HEK293 (cell line): Measurements from ENCODE around the gene TNNT2.

Experiments
- CTCF ChIA-PET: fragments of 350-600 bp; formaldehyde crosslinking; extraction: SDS; loops from one replicate; lab custom pipeline; 2021; ENCODE audit warnings: antibody characterized with exemption; lab: Yijun Ruan, JAX
- POLR2A ChIA-PET: fragments of 300-600 bp; formaldehyde crosslinking; extraction: SDS; loops from one replicate; lab custom pipeline; 2020; ENCODE audit warnings: antibody characterized with exemption, inconsistent platforms; lab: Yijun Ruan, JAX
- H3K27ac ChIP-seq: fragments of 200-500 bp; sonication (Bioruptor generic); 2 replicates; pipeline ENCODE4 v1.5.1; 2014; ENCODE audit warnings: low read depth, low read length, control low read depth, inconsistent platforms; ENCODE audit errors: extremely low read depth
- H3K36me3 ChIP-seq, 2 experiments: fragments of 200-500 bp in 1 of 2; sonication (Bioruptor generic) in 1 of 2; 1 replicate in 1 of 2; 2 replicates in 1 of 2; pipeline ENCODE4 v1.5.1; 2014 to 2017; ENCODE audit warnings: inconsistent platforms in 2 of 2, low read length in 2 of 2; ENCODE audit not compliant: control insufficient read depth in 2 of 2, insufficient read depth in 1 of 2
- H3K4me1 ChIP-seq: fragments of 200-500 bp; sonication (Bioruptor generic); 2 replicates; pipeline ENCODE4 v1.5.1; 2014; ENCODE audit warnings: mild to moderate bottlenecking, low read length, inconsistent platforms; ENCODE audit not compliant: control insufficient read depth, insufficient read depth
- H3K4me3 ChIP-seq: 2 replicates; pipeline ENCODE4 v1.5.1; 2011; ENCODE audit warnings: low read depth, mild to moderate bottlenecking, control low read depth, low read length, moderate library complexity
- H3K9me3 ChIP-seq: fragments of 200-500 bp; sonication (Bioruptor generic); 2 replicates; pipeline ENCODE4 v1.5.1; 2014; ENCODE audit warnings: low read depth, low read length, inconsistent platforms; ENCODE audit not compliant: control insufficient read depth, insufficient read depth
- BCL11A ChIP-seq: fragments of 450-650 bp; formaldehyde crosslinking; IDR thresholded peaks from 2 replicates; pipeline ENCODE4 v1.5.1; 2016; ENCODE audit warnings: low read depth, missing biosample characterization, missing genetic modification characterization
- EGR2 ChIP-seq: fragments of 450-650 bp; formaldehyde crosslinking; IDR thresholded peaks from 2 replicates; pipeline ENCODE4 v1.5.1; 2016; ENCODE audit warnings: low read depth, missing biosample characterization, missing genetic modification characterization
- OSR2 ChIP-seq: fragments of 450-650 bp; formaldehyde crosslinking; IDR thresholded peaks from 2 replicates; pipeline ENCODE4 v1.5.1; 2016; ENCODE audit warnings: missing biosample characterization, missing genetic modification characterization
- ZBTB1 ChIP-seq: fragments of 450-650 bp; formaldehyde crosslinking; IDR thresholded peaks from 2 replicates; pipeline ENCODE4 v1.5.1; 2016; ENCODE audit warnings: missing biosample characterization, missing genetic modification characterization
- ZNF132 ChIP-seq: fragments of 450-650 bp; formaldehyde crosslinking; IDR thresholded peaks from 2 replicates; pipeline ENCODE4 v1.5.1; 2017; ENCODE audit warnings: missing biosample characterization, missing genetic modification characterization, borderline replicate concordance
- ZNF133 ChIP-seq: fragments of 450-650 bp; formaldehyde crosslinking; IDR thresholded peaks from 2 replicates; pipeline ENCODE4 v1.5.1; 2016; ENCODE audit warnings: missing biosample characterization, missing genetic modification characterization
- ZNF146 ChIP-seq: fragments of 450-650 bp; formaldehyde crosslinking; IDR thresholded peaks from 2 replicates; pipeline ENCODE4 v1.5.1; 2016; ENCODE audit warnings: missing biosample characterization, missing genetic modification characterization
- ZNF175 ChIP-seq: fragments of 450-650 bp; formaldehyde crosslinking; IDR thresholded peaks from 2 replicates; pipeline ENCODE4 v1.5.1; 2016; ENCODE audit warnings: missing biosample characterization, missing genetic modification characterization
- ZNF24 ChIP-seq: fragments of 450-650 bp; formaldehyde crosslinking; IDR thresholded peaks from 2 replicates; pipeline ENCODE4 v1.5.1; 2016; ENCODE audit warnings: missing biosample characterization, missing genetic modification characterization
- ZNF501 ChIP-seq: fragments of 450-650 bp; formaldehyde crosslinking; IDR thresholded peaks from 2 replicates; pipeline ENCODE4 v1.5.1; 2016; ENCODE audit warnings: missing biosample characterization, missing genetic modification characterization
- ZNF521 ChIP-seq: fragments of 450-650 bp; formaldehyde crosslinking; IDR thresholded peaks from 2 replicates; pipeline ENCODE4 v1.5.1; 2017; ENCODE audit warnings: missing biosample characterization, mild to moderate bottlenecking, missing genetic modification characterization
- ZNF654 ChIP-seq: fragments of 450-650 bp; formaldehyde crosslinking; IDR thresholded peaks from 2 replicates; pipeline ENCODE4 v1.5.1; 2016; ENCODE audit warnings: low read depth, missing biosample characterization, missing genetic modification characterization
- ZNF785 ChIP-seq: fragments of 450-650 bp; formaldehyde crosslinking; IDR thresholded peaks from 2 replicates; pipeline ENCODE4 v1.5.1; 2016; ENCODE audit warnings: missing biosample characterization, missing genetic modification characterization
- ZNF837 ChIP-seq: fragments of 450-650 bp; formaldehyde crosslinking; IDR thresholded peaks from 2 replicates; pipeline ENCODE4 v1.5.1; 2016; ENCODE audit warnings: missing biosample characterization, missing genetic modification characterization
- TF ChIP-seq, protein P1 (sequence below): fragments of 450-650 bp; formaldehyde crosslinking; IDR thresholded peaks from 2 replicates; pipeline ENCODE4 v1.5.1; 2017; ENCODE audit warnings: missing biosample characterization, missing genetic modification characterization
- TF ChIP-seq, protein P2 (sequence below): fragments of 450-650 bp; formaldehyde crosslinking; IDR thresholded peaks from 2 replicates; pipeline ENCODE4 v1.5.1; 2016; ENCODE audit warnings: missing biosample characterization, missing genetic modification characterization
- TF ChIP-seq, protein P3 (sequence below): fragments of 450-650 bp; formaldehyde crosslinking; IDR thresholded peaks from 2 replicates; pipeline ENCODE4 v1.5.1; 2016; ENCODE audit warnings: missing biosample characterization, missing genetic modification characterization
- TF ChIP-seq, protein P4 (sequence below): fragments of 450-650 bp; IDR thresholded peaks from 2 replicates; pipeline ENCODE4 v1.5.1; 2018; ENCODE audit warnings: missing biosample characterization, missing genetic modification characterization
- TF ChIP-seq, protein P5 (sequence below): fragments of 450-650 bp; formaldehyde crosslinking; IDR thresholded peaks from 2 replicates; pipeline ENCODE4 v1.5.1; 2016; ENCODE audit warnings: missing biosample characterization, missing genetic modification characterization

Gene TNNT2

DNA sequence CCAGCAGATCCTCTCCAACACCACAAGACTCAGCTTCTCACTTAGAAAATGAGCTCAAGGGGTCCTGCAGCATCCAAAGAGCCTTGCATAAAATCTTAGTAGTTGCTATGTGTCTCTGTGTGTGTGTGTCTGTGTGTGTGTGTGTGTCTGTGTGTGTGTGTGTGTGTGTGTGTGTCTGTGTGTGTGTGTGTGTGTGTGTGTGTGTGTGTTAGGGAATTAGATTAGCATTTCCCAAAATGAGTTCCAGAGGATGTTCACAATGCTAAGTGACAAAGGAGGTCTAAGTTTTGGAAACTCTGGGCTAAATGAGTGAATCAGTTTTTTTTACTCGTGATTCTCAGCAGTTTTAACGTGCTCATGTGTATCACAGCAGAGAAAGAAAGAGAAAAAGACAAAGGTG is 30.5 kb downstream of the TNNT2 start:
- POLR2A ChIA-PET: interaction anchor here (0.9 kb wide), 1 partner anchor 15 kb away, joined by 3 read pairs; no protein-coding TSS in a partner anchor
- no peak overlapping the region for H3K27ac ChIP-seq
- TF ChIP-seq ZNF785 (tag by site-specific recombination) (no peak), ZNF24 (tag by site-specific recombination) (no peak)
- TF ChIP-seq, protein P1, sequence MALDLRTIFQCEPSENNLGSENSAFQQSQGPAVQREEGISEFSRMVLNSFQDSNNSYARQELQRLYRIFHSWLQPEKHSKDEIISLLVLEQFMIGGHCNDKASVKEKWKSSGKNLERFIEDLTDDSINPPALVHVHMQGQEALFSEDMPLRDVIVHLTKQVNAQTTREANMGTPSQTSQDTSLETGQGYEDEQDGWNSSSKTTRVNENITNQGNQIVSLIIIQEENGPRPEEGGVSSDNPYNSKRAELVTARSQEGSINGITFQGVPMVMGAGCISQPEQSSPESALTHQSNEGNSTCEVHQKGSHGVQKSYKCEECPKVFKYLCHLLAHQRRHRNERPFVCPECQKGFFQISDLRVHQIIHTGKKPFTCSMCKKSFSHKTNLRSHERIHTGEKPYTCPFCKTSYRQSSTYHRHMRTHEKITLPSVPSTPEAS (tag by site-specific recombination): peak; percentile 91
- TF ChIP-seq, protein P2, sequence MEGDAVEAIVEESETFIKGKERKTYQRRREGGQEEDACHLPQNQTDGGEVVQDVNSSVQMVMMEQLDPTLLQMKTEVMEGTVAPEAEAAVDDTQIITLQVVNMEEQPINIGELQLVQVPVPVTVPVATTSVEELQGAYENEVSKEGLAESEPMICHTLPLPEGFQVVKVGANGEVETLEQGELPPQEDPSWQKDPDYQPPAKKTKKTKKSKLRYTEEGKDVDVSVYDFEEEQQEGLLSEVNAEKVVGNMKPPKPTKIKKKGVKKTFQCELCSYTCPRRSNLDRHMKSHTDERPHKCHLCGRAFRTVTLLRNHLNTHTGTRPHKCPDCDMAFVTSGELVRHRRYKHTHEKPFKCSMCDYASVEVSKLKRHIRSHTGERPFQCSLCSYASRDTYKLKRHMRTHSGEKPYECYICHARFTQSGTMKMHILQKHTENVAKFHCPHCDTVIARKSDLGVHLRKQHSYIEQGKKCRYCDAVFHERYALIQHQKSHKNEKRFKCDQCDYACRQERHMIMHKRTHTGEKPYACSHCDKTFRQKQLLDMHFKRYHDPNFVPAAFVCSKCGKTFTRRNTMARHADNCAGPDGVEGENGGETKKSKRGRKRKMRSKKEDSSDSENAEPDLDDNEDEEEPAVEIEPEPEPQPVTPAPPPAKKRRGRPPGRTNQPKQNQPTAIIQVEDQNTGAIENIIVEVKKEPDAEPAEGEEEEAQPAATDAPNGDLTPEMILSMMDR: no peak
- TF ChIP-seq, protein P3, sequence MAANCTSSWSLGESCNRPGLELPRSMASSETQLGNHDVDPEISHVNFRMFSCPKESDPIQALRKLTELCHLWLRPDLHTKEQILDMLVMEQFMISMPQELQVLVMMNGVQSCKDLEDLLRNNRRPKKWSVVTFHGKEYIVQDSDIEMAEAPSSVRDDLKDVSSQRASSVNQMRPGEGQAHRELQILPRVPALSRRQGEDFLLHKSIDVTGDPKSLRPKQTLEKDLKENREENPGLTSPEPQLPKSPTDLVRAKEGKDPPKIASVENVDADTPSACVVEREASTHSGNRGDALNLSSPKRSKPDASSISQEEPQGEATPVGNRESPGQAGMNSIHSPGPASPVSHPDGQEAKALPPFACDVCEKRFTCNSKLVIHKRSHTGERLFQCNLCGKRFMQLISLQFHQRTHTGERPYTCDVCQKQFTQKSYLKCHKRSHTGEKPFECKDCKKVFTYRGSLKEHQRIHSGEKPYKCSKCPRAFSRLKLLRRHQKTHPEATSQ: no peak
- TF ChIP-seq, all 188 proteins: peak for 1
- H3K9me3 ChIP-seq: no peaks in the 10 kb centered on the region
- no peaks in the 10 kb centered on the region for H3K4me1 ChIP-seq
- H3K36me3 ChIP-seq: no peaks in the 10 kb centered on the region
- no peak overlapping the region for H3K4me3 ChIP-seq
- CTCF ChIA-PET: interaction anchor here (0.6 to 4.8 kb wide), 29 partner anchors 9 to 364 kb away, joined by 3 to 70 read pairs (median 5); partner anchors contain the start of gene PKP1

DNA sequence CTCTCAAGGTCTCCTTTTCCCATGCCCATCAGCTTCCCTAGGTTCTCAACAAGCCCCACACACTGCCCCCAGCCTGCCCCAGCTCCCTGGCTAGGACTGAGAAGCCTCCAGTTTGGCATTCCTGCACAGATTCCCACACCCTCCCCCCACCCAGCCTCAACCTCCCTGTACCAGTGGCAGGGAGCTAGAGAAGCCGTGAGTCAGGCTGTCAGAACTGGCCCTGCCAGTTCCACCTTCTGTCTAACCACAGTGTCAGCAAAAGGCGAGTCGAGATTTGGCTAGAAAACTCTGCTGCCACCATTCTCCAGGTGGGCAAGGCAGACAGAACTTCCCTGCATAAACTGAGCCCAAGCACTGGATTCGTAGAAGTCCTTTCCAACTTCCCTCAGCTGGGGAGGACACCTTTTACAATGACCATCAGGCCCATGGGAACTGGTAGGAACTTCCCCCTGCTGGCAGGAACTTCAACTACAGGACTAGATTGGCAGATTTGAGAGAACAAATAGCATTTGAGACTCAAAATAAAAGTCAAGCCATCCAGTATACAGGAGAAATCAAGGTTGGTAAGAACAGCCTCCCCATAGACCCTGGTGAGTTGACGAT is 31.0 kb downstream of the TNNT2 start:
- Histone ChIP-seq H3K9me3 (no peaks in the 10 kb centered on the region), H3K4me1 (no peaks in the 10 kb centered on the region), H3K36me3 (no peaks in the 10 kb centered on the region), H3K4me3 (no peak overlapping the region), H3K27ac (no peak overlapping the region)
- ChIA-PET POLR2A (interaction anchor here (0.7 to 0.9 kb wide), 2 partner anchors 15 to 42 kb away, joined by 3 read pairs; no protein-coding TSS in a partner anchor), CTCF (interaction anchor here (0.6 to 4.8 kb wide), 27 partner anchors 10 to 363 kb away, joined by 3 to 70 read pairs (median 4); partner anchors contain the start of gene PKP1)
- TF ChIP-seq ZNF654 (tag by site-specific recombination) (peak; percentile 13; the same call in 1 of the 2 replicates), BCL11A (no peak), ZBTB1 (tag by site-specific recombination) (no peak), ZNF133 (tag by site-specific recombination) (no peak)
- TF ChIP-seq, protein P2: 0 out of 2 replicates have a peak, but pooled peaks have one; percentile 20

DNA sequence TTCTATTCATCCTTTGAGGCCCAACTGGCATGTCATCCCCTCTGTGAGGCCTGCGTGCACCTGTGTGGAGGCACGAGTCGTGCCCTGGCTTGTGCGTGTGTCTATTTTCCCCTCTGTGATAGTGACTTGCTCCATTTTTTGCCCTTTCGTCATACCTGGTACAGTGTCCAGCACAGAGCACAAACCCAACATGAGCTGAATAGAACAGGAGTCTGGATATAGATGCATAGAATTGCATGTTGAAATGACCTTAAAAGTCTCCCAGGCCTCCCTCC is 32.5 kb downstream of the TNNT2 start:
- TF ChIP-seq ZNF521 (tag by site-specific recombination): no peak
- TF ChIP-seq, protein P4, sequence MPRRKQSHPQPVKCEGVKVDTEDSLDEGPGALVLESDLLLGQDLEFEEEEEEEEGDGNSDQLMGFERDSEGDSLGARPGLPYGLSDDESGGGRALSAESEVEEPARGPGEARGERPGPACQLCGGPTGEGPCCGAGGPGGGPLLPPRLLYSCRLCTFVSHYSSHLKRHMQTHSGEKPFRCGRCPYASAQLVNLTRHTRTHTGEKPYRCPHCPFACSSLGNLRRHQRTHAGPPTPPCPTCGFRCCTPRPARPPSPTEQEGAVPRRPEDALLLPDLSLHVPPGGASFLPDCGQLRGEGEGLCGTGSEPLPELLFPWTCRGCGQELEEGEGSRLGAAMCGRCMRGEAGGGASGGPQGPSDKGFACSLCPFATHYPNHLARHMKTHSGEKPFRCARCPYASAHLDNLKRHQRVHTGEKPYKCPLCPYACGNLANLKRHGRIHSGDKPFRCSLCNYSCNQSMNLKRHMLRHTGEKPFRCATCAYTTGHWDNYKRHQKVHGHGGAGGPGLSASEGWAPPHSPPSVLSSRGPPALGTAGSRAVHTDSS (tag by site-specific recombination): no peak
- no peak for TF ChIP-seq ZNF837 (tag by site-specific recombination)
- no peak for TF ChIP-seq EGR2 (tag by site-specific recombination)
- no peak for TF ChIP-seq ZNF132 (tag by site-specific recombination)
- no peak for TF ChIP-seq ZNF24 (tag by site-specific recombination)
- TF ChIP-seq ZNF501 (tag by site-specific recombination): no peak
- no peak for TF ChIP-seq OSR2 (tag by site-specific recombination)
- TF ChIP-seq, protein P5, sequence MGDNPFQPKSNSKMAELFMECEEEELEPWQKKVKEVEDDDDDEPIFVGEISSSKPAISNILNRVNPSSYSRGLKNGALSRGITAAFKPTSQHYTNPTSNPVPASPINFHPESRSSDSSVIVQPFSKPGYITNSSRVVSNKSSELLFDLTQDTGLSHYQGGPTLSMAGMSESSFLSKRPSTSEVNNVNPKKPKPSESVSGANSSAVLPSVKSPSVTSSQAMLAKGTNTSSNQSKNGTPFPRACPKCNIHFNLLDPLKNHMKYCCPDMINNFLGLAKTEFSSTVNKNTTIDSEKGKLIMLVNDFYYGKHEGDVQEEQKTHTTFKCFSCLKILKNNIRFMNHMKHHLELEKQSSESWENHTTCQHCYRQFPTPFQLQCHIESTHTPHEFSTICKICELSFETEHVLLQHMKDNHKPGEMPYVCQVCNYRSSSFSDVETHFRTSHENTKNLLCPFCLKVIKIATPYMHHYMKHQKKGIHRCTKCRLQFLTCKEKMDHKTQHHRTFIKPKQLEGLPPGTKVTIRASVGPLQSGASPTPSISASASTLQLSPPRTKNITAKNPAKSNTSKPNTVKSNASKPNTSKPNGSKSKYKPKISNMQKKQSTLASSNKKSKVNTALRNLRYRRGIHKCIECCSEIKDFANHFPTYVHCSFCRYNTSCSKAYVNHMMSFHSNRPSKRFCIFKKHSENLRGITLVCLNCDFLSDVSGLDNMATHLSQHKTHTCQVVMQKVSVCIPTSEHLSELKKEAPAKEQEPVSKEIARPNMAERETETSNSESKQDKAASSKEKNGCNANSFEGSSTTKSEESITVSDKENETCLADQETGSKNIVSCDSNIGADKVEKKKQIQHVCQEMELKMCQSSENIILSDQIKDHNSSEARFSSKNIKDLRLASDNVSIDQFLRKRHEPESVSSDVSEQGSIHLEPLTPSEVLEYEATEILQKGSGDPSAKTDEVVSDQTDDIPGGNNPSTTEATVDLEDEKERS (tag by site-specific recombination): no peak
- no peak for TF ChIP-seq ZNF175 (tag by site-specific recombination)
- no peak for TF ChIP-seq ZNF146 (tag by site-specific recombination)
- CTCF ChIA-PET: interaction anchor here (1.0 to 4.8 kb wide), 6 partner anchors 11 to 404 kb away, joined by 3 to 70 read pairs (median 10); no protein-coding TSS in a partner anchor
- POLR2A ChIA-PET: no interaction called here

More for the DNA sequence above, 32.5 kb downstream of the TNNT2 start:
- H3K36me3 ChIP-seq: no peaks in the 10 kb centered on the region
- H3K4me1 ChIP-seq: no peaks in the 10 kb centered on the region
- no peak overlapping the region for H3K27ac ChIP-seq
- no peaks in the 10 kb centered on the region for H3K9me3 ChIP-seq
- H3K4me3 ChIP-seq: no peak overlapping the region
